WTC11 (cell line): ENCODE data around the gene PTPRT. TPM values are rescaled to one million over a fixed set of nuclear protein-coding genes. Genes with fewer than 3 reads are reported as not detected.
A peak's percentile ranks its signal among the peaks of the same experiment; 100 is the strongest.

Experiments
- ATAC-seq: fragments of 200-7000 bp; cut with Tn5 transposase; 2 replicates; pipeline ENCODE4 v1.10.0; 2021; ENCODE audit warnings: mild to moderate bottlenecking, moderate library complexity
- CTCF ChIA-PET: fragments of 300-600 bp; sonication (Branson Sonifier 250); formaldehyde crosslinking; loops from one replicate; lab custom pipeline; 2021; ENCODE audit warnings: antibody characterized with exemption; lab: Charles Lee
- POLR2A ChIA-PET: fragments of 350-600 bp; sonication (Branson Sonifier 250); formaldehyde crosslinking; loops from one replicate; lab custom pipeline; 2021; ENCODE audit warnings: antibody characterized with exemption; lab: Charles Lee
- DNase-seq: peaks from one replicate; pipeline ENCODE4 v3.0.0; 2021; ENCODE audit warnings: low spot score
- H3K27ac Mint-ChIP-seq: 2 replicates; pipeline ENCODE4 v1.8.0; 2021; ENCODE audit warnings: mixed read lengths
- H3K27me3 Mint-ChIP-seq: 2 replicates; pipeline ENCODE4 v1.8.0; 2021; ENCODE audit warnings: low read depth, mild to moderate bottlenecking, moderate library complexity, mixed read lengths
- H3K36me3 Mint-ChIP-seq: 2 replicates; pipeline ENCODE4 v1.8.0; 2021; ENCODE audit warnings: mixed read lengths
- H3K4me1 Mint-ChIP-seq: 2 replicates; pipeline ENCODE4 v1.8.0; 2022; ENCODE audit warnings: mixed read lengths
- H3K4me3 Mint-ChIP-seq: 2 replicates; pipeline ENCODE4 v1.8.0; 2021; ENCODE audit warnings: mild to moderate bottlenecking, moderate library complexity, mixed read lengths
- H3K9me3 Mint-ChIP-seq: 2 replicates; pipeline ENCODE4 v1.8.0; 2021; ENCODE audit warnings: mixed read lengths
- ATF1 ChIP-seq: sonication (generic); formaldehyde crosslinking; IDR thresholded peaks from 2 replicates; pipeline ENCODE4 v1.8.1; 2023; ENCODE audit warnings: mild to moderate bottlenecking, moderate library complexity, missing genetic modification reagents
- ELF4 ChIP-seq: sonication (generic); formaldehyde crosslinking; IDR thresholded peaks from 2 replicates; pipeline ENCODE4 v1.8.1; 2022; ENCODE audit warnings: low read depth, mild to moderate bottlenecking, moderate library complexity, missing genetic modification reagents
- ETV6 ChIP-seq: sonication (generic); formaldehyde crosslinking; IDR thresholded peaks from 2 replicates; pipeline ENCODE4 v1.8.1; 2022; ENCODE audit warnings: mild to moderate bottlenecking, missing genetic modification reagents
- FOXP1 ChIP-seq: sonication (generic); formaldehyde crosslinking; IDR thresholded peaks from 2 replicates; pipeline ENCODE4 v1.8.0; 2022; ENCODE audit warnings: missing genetic modification reagents, mild to moderate bottlenecking, moderate library complexity, borderline replicate concordance
- KAT7 ChIP-seq: sonication (generic); formaldehyde crosslinking; IDR thresholded peaks from 2 replicates; pipeline ENCODE4 v1.8.1; 2023; ENCODE audit warnings: missing genetic modification reagents, mild to moderate bottlenecking, borderline replicate concordance
- NFATC4 ChIP-seq: fragments of 250-450 bp; sonication (Bioruptor Pico); IDR thresholded peaks from 2 replicates; pipeline ENCODE4 v1.9.0; 2021; ENCODE audit warnings: mild to moderate bottlenecking
- NFE2L1 ChIP-seq: sonication (generic); formaldehyde crosslinking; IDR thresholded peaks from 2 replicates; pipeline ENCODE4 v1.8.1; 2023; ENCODE audit warnings: missing genetic modification reagents
- PRDM15 ChIP-seq: sonication (generic); formaldehyde crosslinking; IDR thresholded peaks from 2 replicates; pipeline ENCODE4 v1.8.0; 2022; ENCODE audit warnings: missing genetic modification reagents
- RORB ChIP-seq: fragments of 250-450 bp; sonication (Bioruptor Pico); IDR thresholded peaks from 2 replicates; pipeline ENCODE4 v1.9.0; 2021; ENCODE audit warnings: mild to moderate bottlenecking
- SMAD4 ChIP-seq: sonication (generic); formaldehyde crosslinking; IDR thresholded peaks from 2 replicates; pipeline ENCODE4 v1.8.0; 2022; ENCODE audit warnings: mild to moderate bottlenecking, missing genetic modification reagents
- TCF7 ChIP-seq: sonication (generic); formaldehyde crosslinking; IDR thresholded peaks from 2 replicates; pipeline ENCODE4 v1.8.0; 2022; ENCODE audit warnings: mild to moderate bottlenecking, low read depth, missing genetic modification reagents, moderate library complexity
- ZNF219 ChIP-seq: sonication (generic); formaldehyde crosslinking; IDR thresholded peaks from 2 replicates; pipeline ENCODE4 v1.8.0; 2023; ENCODE audit warnings: missing genetic modification reagents, mild to moderate bottlenecking, borderline replicate concordance
- ZNF281 ChIP-seq: sonication (generic); formaldehyde crosslinking; IDR thresholded peaks from 2 replicates; pipeline ENCODE4 v1.8.0; 2023; ENCODE audit warnings: mild to moderate bottlenecking, missing genetic modification reagents
- ZNF396 ChIP-seq: fragments of 250-450 bp; sonication (Bioruptor Pico); IDR thresholded peaks from 2 replicates; pipeline ENCODE4 v1.8.0; 2021; ENCODE audit warnings: mild to moderate bottlenecking, moderate library complexity, borderline replicate concordance
- total RNA-seq: library from RNA; stranded (reverse); gene quantifications from 3 replicates; pipeline ENCODE4 v1.2.3, GENCODE V29; 2021
- TF ChIP-seq, protein P1 (sequence below): sonication (generic); formaldehyde crosslinking; IDR thresholded peaks from 2 replicates; pipeline ENCODE4 v1.8.1; 2023; ENCODE audit warnings: mild to moderate bottlenecking, missing genetic modification reagents
- TF ChIP-seq, protein P2 (sequence below): sonication (generic); formaldehyde crosslinking; IDR thresholded peaks from 2 replicates; pipeline ENCODE4 v1.8.1; 2023; ENCODE audit warnings: mild to moderate bottlenecking, missing genetic modification reagents, moderate library complexity
- TF ChIP-seq, protein P3 (sequence below): sonication (generic); formaldehyde crosslinking; IDR thresholded peaks from 2 replicates; pipeline ENCODE4 v1.8.1; 2022; ENCODE audit warnings: missing genetic modification reagents, borderline replicate concordance
- TF ChIP-seq, protein P4 (sequence below): sonication (generic); formaldehyde crosslinking; IDR thresholded peaks from 2 replicates; pipeline ENCODE4 v1.8.1; 2023; ENCODE audit warnings: mild to moderate bottlenecking, missing genetic modification reagents

PTPRT gene
- total RNA-seq, 1 experiment from 2014 or later, result 1.1 TPM

DNA sequence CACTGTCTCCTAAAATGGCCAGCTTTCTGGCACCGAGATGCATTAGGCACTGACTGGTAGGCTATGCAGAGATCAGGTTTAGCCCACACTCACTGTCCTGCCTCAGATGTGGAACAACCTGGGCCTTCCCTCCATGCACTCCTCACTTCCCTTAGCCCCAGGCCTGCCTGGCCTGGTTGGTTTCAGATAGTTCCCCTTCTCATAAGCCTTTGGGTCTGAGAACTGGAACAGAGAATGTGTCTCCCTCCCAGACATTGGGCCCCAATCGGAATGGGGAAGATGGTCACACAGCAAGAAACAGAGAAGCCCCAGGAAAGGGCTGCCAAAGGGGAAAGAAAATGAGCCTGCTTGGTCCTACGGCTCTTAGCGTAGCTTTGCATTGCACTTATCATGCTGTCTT, 809.4 kb downstream of the PTPRT start:
- ChIA-PET POLR2A (no interaction called here), CTCF (no interaction called here)
- Mint-ChIP-seq H3K4me3 (no peak overlapping the region), H3K27ac (no peak overlapping the region), H3K36me3 (no peaks in the 10 kb centered on the region), H3K27me3 (no peaks in the 10 kb centered on the region; the same call in 1 of the 2 replicates), H3K9me3 (peaks cover 7% of the 10 kb centered on the region), H3K4me1 (peaks cover 7% of the 10 kb centered on the region; the same call in 1 of the 2 replicates)
- DNase-seq, result no peak
- ATAC-seq, result no peak
- TF ChIP-seq, protein P1, sequence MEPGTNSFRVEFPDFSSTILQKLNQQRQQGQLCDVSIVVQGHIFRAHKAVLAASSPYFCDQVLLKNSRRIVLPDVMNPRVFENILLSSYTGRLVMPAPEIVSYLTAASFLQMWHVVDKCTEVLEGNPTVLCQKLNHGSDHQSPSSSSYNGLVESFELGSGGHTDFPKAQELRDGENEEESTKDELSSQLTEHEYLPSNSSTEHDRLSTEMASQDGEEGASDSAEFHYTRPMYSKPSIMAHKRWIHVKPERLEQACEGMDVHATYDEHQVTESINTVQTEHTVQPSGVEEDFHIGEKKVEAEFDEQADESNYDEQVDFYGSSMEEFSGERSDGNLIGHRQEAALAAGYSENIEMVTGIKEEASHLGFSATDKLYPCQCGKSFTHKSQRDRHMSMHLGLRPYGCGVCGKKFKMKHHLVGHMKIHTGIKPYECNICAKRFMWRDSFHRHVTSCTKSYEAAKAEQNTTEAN (CRISPR knock-in tag), result no peak
- TF ChIP-seq, protein P2, sequence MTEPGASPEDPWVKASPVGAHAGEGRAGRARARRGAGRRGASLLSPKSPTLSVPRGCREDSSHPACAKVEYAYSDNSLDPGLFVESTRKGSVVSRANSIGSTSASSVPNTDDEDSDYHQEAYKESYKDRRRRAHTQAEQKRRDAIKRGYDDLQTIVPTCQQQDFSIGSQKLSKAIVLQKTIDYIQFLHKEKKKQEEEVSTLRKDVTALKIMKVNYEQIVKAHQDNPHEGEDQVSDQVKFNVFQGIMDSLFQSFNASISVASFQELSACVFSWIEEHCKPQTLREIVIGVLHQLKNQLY, result no peak
- TF ChIP-seq, protein P3, sequence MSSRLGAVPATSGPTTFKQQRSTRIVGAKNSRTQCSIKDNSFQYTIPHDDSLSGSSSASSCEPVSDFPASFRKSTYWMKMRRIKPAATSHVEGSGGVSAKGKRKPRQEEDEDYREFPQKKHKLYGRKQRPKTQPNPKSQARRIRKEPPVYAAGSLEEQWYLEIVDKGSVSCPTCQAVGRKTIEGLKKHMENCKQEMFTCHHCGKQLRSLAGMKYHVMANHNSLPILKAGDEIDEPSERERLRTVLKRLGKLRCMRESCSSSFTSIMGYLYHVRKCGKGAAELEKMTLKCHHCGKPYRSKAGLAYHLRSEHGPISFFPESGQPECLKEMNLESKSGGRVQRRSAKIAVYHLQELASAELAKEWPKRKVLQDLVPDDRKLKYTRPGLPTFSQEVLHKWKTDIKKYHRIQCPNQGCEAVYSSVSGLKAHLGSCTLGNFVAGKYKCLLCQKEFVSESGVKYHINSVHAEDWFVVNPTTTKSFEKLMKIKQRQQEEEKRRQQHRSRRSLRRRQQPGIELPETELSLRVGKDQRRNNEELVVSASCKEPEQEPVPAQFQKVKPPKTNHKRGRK (CRISPR knock-in tag), result no peak
- no peak for TF ChIP-seq NFE2L1 (CRISPR knock-in tag)
- TF ChIP-seq PRDM15 (CRISPR knock-in tag), result no peak
- TF ChIP-seq ETV6 (CRISPR knock-in tag), result no peak
- no peak for TF ChIP-seq NFATC4
- TF ChIP-seq ZNF219, result no peak

DNA sequence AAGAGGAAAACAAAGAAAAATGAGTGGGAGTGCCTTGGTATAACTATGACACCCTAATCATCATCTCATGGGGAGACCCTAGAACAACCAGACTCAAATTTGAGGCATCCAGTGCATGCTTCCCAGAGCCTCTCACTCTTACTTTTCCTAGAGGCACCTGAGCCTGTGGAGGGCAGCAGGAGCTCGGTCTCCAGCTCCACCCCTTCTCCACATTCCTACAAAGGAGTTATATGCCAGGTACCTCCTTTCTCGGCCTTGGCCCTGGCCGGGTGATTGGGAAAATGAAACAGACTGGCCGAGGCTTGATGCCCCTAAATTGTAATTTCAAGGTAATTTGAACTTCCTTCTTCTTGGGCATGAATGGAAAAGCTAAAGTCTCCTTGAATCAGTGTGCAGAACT, 810.3 kb downstream of the PTPRT start:
- Mint-ChIP-seq H3K27ac (no peak overlapping the region), H3K4me3 (no peak overlapping the region), H3K27me3 (no peaks in the 10 kb centered on the region; the same call in 1 of the 2 replicates), H3K4me1 (peaks cover 7% of the 10 kb centered on the region; the same call in 1 of the 2 replicates), H3K36me3 (no peaks in the 10 kb centered on the region), H3K9me3 (0 out of 2 replicates have a peak, but pooled peaks cover 4% of the 10 kb centered on the region)
- POLR2A ChIA-PET, result no interaction called here
- DNase-seq (no peak), ATAC-seq (peak; percentile 72)
- CTCF ChIA-PET, result interaction anchor here (1.2 kb wide), 1 partner anchor 809 kb away, joined by 3 read pairs; no protein-coding TSS in a partner anchor
- TF ChIP-seq KAT7, result no peak
- TF ChIP-seq, protein P4, sequence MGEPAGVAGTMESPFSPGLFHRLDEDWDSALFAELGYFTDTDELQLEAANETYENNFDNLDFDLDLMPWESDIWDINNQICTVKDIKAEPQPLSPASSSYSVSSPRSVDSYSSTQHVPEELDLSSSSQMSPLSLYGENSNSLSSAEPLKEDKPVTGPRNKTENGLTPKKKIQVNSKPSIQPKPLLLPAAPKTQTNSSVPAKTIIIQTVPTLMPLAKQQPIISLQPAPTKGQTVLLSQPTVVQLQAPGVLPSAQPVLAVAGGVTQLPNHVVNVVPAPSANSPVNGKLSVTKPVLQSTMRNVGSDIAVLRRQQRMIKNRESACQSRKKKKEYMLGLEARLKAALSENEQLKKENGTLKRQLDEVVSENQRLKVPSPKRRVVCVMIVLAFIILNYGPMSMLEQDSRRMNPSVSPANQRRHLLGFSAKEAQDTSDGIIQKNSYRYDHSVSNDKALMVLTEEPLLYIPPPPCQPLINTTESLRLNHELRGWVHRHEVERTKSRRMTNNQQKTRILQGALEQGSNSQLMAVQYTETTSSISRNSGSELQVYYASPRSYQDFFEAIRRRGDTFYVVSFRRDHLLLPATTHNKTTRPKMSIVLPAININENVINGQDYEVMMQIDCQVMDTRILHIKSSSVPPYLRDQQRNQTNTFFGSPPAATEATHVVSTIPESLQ, result no peak
- TF ChIP-seq TCF7 (CRISPR knock-in tag), result no peak
- TF ChIP-seq ATF1 (CRISPR knock-in tag), result no peak
- no peak for TF ChIP-seq ZNF281 (CRISPR knock-in tag)
- TF ChIP-seq, protein P3 (CRISPR knock-in tag), result no peak
- no peak for TF ChIP-seq ZNF396 (CRISPR knock-in tag)
- no peak for TF ChIP-seq ELF4 (CRISPR knock-in tag)
- TF ChIP-seq FOXP1 (CRISPR knock-in tag), result no peak
- no peak for TF ChIP-seq SMAD4 (CRISPR knock-in tag)
- no peak for TF ChIP-seq RORB (CRISPR knock-in tag)
- no peak for TF ChIP-seq NFATC4
